WTC11 (cell line): ENCODE measurements around the gene TRAPPC10. TPM values are rescaled to one million over a fixed set of nuclear protein-coding genes. Genes with fewer than 3 reads are reported as not detected.

Source experiments
- ATAC-seq: fragments of 200-7000 bp; cut with Tn5 transposase; 2 replicates; pipeline ENCODE4 v1.10.0; 2021; ENCODE audit warnings: mild to moderate bottlenecking, moderate library complexity
- CTCF ChIA-PET: fragments of 300-600 bp; sonication (Branson Sonifier 250); formaldehyde crosslinking; loops from one replicate; lab custom pipeline; 2021; ENCODE audit warnings: antibody characterized with exemption; lab: Charles Lee
- POLR2A ChIA-PET: fragments of 350-600 bp; sonication (Branson Sonifier 250); formaldehyde crosslinking; loops from one replicate; lab custom pipeline; 2021; ENCODE audit warnings: antibody characterized with exemption; lab: Charles Lee
- DNase-seq: peaks from one replicate; pipeline ENCODE4 v3.0.0; 2021; ENCODE audit warnings: low spot score
- H3K27ac Mint-ChIP-seq: 2 replicates; pipeline ENCODE4 v1.8.0; 2021; ENCODE audit warnings: mixed read lengths
- H3K27me3 Mint-ChIP-seq: 2 replicates; pipeline ENCODE4 v1.8.0; 2021; ENCODE audit warnings: low read depth, mild to moderate bottlenecking, moderate library complexity, mixed read lengths
- H3K36me3 Mint-ChIP-seq: 2 replicates; pipeline ENCODE4 v1.8.0; 2021; ENCODE audit warnings: mixed read lengths
- H3K4me1 Mint-ChIP-seq: 2 replicates; pipeline ENCODE4 v1.8.0; 2022; ENCODE audit warnings: mixed read lengths
- H3K4me3 Mint-ChIP-seq: 2 replicates; pipeline ENCODE4 v1.8.0; 2021; ENCODE audit warnings: mild to moderate bottlenecking, moderate library complexity, mixed read lengths
- H3K9me3 Mint-ChIP-seq: 2 replicates; pipeline ENCODE4 v1.8.0; 2021; ENCODE audit warnings: mixed read lengths
- JAZF1 ChIP-seq: fragments of 250-450 bp; sonication (Bioruptor Pico); IDR thresholded peaks from 2 replicates; pipeline ENCODE4 v1.9.0; 2021; ENCODE audit warnings: moderate library complexity, mild to moderate bottlenecking, inconsistent platforms
- NR1H2 ChIP-seq: sonication (generic); formaldehyde crosslinking; IDR thresholded peaks from 2 replicates; pipeline ENCODE4 v1.9.0; 2021; ENCODE audit warnings: mild to moderate bottlenecking, moderate library complexity, missing genetic modification reagents
- RORB ChIP-seq: fragments of 250-450 bp; sonication (Bioruptor Pico); IDR thresholded peaks from 2 replicates; pipeline ENCODE4 v1.9.0; 2021; ENCODE audit warnings: mild to moderate bottlenecking
- SMAD4 ChIP-seq: sonication (generic); formaldehyde crosslinking; IDR thresholded peaks from 2 replicates; pipeline ENCODE4 v1.8.0; 2022; ENCODE audit warnings: mild to moderate bottlenecking, missing genetic modification reagents
- TEAD1 ChIP-seq: sonication (generic); formaldehyde crosslinking; IDR thresholded peaks from 2 replicates; pipeline ENCODE4 v1.8.0; 2022; ENCODE audit warnings: mild to moderate bottlenecking, missing genetic modification reagents
- ZNF121 ChIP-seq: sonication (generic); formaldehyde crosslinking; IDR thresholded peaks from 2 replicates; pipeline ENCODE4 v1.8.0; 2023; ENCODE audit warnings: missing genetic modification reagents
- ZNF263 ChIP-seq: sonication (generic); formaldehyde crosslinking; IDR thresholded peaks from 2 replicates; pipeline ENCODE4 v1.8.1; 2022; ENCODE audit warnings: low read depth, mild to moderate bottlenecking, moderate library complexity, missing genetic modification reagents
- ZNF317 ChIP-seq: sonication (generic); formaldehyde crosslinking; IDR thresholded peaks from 2 replicates; pipeline ENCODE4 v1.8.1; 2023; ENCODE audit warnings: low read depth, mild to moderate bottlenecking, moderate library complexity, missing genetic modification reagents, borderline replicate concordance
- total RNA-seq: library from RNA; stranded (reverse); gene quantifications from 3 replicates; pipeline ENCODE4 v1.2.3, GENCODE V29; 2021
- TF ChIP-seq, protein P1 (sequence below): sonication (generic); formaldehyde crosslinking; IDR thresholded peaks from 2 replicates; pipeline ENCODE4 v1.8.0; 2023; ENCODE audit warnings: missing genetic modification reagents, mild to moderate bottlenecking, borderline replicate concordance
- TF ChIP-seq, protein P2 (sequence below): sonication (generic); formaldehyde crosslinking; IDR thresholded peaks from 2 replicates; pipeline ENCODE4 v1.8.1; 2023; ENCODE audit warnings: mild to moderate bottlenecking, missing genetic modification reagents
- TF ChIP-seq, protein P3 (sequence below): sonication (generic); formaldehyde crosslinking; conservative IDR thresholded peaks from 2 replicates; pipeline ENCODE4 v1.8.1; 2022; ENCODE audit warnings: mild to moderate bottlenecking, missing genetic modification reagents
- TF ChIP-seq, protein P4 (sequence below): sonication (generic); formaldehyde crosslinking; IDR thresholded peaks from 2 replicates; pipeline ENCODE4 v1.8.0; 2022; ENCODE audit warnings: missing genetic modification reagents
- TF ChIP-seq, protein P5 (sequence below): fragments of 250-450 bp; sonication (Bioruptor Pico); IDR thresholded peaks from 2 replicates; pipeline ENCODE4 v1.9.0; 2021; ENCODE audit warnings: mild to moderate bottlenecking
- TF ChIP-seq, protein P6 (sequence below): fragments of 250-450 bp; sonication (Bioruptor Pico); conservative IDR thresholded peaks from 2 replicates; pipeline ENCODE4 v1.9.0; 2021; ENCODE audit warnings: mild to moderate bottlenecking
- TF ChIP-seq, protein P7 (sequence below): fragments of 250-450 bp; sonication (Bioruptor Pico); IDR thresholded peaks from 2 replicates; pipeline ENCODE4 v1.9.0; 2021; ENCODE audit warnings: mild to moderate bottlenecking, borderline replicate concordance
- TF ChIP-seq, protein P8 (sequence below): sonication (generic); formaldehyde crosslinking; IDR thresholded peaks from 2 replicates; pipeline ENCODE4 v1.8.1; 2022; ENCODE audit warnings: low read depth, missing genetic modification reagents, borderline replicate concordance

Gene TRAPPC10
- total RNA-seq, 1 experiment from 2014 or later: 34.5 TPM

DNA sequence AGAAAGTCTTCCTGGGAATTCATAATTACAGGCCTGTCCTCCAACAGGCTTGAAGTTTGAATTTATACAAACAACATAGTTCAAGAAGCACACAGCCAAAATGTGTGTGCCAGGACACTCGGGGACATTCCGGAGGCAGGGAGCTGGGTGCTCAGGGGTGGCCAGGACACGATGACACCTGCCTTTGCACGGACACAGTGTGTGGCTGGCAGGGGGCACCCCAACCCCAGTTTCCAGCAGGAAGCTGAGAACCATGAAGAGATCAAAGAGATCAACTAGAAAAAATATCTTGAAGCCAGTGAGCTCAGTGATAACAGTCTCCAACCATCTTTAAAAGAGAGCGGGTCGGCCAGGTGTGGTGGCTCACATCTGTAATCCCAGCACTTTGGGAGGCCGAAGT lies 32.5 kb upstream of the TRAPPC10 start (continued):
- TF ChIP-seq NR1H2: no peak

DNA sequence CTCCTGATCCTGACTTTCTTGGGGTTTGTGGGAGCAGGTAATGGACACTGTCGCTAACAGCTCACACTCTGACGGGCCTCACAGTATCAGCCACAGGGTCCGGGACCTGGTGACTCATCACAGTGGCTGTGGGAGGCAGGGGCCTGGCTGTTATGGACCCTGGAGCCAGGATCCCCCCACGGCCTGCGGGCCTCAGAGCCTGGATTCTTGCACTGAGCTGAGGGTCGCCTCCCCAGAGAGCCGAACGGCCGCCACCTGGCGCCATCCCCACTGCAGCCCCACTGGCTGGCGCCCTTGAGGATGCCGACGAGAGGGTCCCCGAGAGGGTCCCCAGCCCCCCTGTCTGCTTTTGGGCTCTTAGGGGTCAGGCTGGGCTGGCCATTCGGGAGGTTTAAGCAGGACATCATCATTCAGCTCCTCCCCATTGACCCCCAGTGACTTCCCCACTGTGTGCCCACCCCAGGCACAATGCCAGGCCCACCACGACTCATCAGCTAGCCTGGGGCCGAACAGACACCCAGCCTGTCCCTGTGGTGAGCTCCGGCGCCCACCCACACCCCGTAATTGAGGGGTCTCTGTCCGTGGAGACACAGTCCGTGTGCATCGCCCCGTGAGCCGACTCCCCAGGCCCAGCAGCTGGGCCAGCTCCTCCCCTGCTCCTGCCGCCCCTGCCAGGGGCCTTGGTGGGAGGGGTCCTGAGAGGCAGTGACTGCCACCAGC lies 30.8 kb upstream of the TRAPPC10 start:
- ChIA-PET POLR2A (no interaction called here), CTCF (interaction anchor here (0.9 to 1.4 kb wide), 4 partner anchors 40 to 252 kb away, joined by 3 to 5 read pairs (median 3); no protein-coding TSS in a partner anchor)
- H3K36me3 Mint-ChIP-seq: no peaks in the 10 kb centered on the region
- TF ChIP-seq, protein P1, sequence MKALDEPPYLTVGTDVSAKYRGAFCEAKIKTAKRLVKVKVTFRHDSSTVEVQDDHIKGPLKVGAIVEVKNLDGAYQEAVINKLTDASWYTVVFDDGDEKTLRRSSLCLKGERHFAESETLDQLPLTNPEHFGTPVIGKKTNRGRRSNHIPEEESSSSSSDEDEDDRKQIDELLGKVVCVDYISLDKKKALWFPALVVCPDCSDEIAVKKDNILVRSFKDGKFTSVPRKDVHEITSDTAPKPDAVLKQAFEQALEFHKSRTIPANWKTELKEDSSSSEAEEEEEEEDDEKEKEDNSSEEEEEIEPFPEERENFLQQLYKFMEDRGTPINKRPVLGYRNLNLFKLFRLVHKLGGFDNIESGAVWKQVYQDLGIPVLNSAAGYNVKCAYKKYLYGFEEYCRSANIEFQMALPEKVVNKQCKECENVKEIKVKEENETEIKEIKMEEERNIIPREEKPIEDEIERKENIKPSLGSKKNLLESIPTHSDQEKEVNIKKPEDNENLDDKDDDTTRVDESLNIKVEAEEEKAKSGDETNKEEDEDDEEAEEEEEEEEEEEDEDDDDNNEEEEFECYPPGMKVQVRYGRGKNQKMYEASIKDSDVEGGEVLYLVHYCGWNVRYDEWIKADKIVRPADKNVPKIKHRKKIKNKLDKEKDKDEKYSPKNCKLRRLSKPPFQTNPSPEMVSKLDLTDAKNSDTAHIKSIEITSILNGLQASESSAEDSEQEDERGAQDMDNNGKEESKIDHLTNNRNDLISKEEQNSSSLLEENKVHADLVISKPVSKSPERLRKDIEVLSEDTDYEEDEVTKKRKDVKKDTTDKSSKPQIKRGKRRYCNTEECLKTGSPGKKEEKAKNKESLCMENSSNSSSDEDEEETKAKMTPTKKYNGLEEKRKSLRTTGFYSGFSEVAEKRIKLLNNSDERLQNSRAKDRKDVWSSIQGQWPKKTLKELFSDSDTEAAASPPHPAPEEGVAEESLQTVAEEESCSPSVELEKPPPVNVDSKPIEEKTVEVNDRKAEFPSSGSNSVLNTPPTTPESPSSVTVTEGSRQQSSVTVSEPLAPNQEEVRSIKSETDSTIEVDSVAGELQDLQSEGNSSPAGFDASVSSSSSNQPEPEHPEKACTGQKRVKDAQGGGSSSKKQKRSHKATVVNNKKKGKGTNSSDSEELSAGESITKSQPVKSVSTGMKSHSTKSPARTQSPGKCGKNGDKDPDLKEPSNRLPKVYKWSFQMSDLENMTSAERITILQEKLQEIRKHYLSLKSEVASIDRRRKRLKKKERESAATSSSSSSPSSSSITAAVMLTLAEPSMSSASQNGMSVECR (CRISPR knock-in tag): no peak
- TF ChIP-seq, protein P2, sequence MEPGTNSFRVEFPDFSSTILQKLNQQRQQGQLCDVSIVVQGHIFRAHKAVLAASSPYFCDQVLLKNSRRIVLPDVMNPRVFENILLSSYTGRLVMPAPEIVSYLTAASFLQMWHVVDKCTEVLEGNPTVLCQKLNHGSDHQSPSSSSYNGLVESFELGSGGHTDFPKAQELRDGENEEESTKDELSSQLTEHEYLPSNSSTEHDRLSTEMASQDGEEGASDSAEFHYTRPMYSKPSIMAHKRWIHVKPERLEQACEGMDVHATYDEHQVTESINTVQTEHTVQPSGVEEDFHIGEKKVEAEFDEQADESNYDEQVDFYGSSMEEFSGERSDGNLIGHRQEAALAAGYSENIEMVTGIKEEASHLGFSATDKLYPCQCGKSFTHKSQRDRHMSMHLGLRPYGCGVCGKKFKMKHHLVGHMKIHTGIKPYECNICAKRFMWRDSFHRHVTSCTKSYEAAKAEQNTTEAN (CRISPR knock-in tag): no peak
- TF ChIP-seq ZNF317: no peak
- TF ChIP-seq, protein P3, sequence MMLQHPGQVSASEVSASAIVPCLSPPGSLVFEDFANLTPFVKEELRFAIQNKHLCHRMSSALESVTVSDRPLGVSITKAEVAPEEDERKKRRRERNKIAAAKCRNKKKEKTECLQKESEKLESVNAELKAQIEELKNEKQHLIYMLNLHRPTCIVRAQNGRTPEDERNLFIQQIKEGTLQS (CRISPR knock-in tag): no peak
- TF ChIP-seq ZNF121 (CRISPR knock-in tag): no peak
- no peak for TF ChIP-seq RORB (CRISPR knock-in tag)
- no peak for TF ChIP-seq SMAD4 (CRISPR knock-in tag)
- TF ChIP-seq JAZF1: no peak
- TF ChIP-seq TEAD1 (CRISPR knock-in tag): no peak
- no peak for TF ChIP-seq ZNF263 (CRISPR knock-in tag)
- TF ChIP-seq, protein P4, sequence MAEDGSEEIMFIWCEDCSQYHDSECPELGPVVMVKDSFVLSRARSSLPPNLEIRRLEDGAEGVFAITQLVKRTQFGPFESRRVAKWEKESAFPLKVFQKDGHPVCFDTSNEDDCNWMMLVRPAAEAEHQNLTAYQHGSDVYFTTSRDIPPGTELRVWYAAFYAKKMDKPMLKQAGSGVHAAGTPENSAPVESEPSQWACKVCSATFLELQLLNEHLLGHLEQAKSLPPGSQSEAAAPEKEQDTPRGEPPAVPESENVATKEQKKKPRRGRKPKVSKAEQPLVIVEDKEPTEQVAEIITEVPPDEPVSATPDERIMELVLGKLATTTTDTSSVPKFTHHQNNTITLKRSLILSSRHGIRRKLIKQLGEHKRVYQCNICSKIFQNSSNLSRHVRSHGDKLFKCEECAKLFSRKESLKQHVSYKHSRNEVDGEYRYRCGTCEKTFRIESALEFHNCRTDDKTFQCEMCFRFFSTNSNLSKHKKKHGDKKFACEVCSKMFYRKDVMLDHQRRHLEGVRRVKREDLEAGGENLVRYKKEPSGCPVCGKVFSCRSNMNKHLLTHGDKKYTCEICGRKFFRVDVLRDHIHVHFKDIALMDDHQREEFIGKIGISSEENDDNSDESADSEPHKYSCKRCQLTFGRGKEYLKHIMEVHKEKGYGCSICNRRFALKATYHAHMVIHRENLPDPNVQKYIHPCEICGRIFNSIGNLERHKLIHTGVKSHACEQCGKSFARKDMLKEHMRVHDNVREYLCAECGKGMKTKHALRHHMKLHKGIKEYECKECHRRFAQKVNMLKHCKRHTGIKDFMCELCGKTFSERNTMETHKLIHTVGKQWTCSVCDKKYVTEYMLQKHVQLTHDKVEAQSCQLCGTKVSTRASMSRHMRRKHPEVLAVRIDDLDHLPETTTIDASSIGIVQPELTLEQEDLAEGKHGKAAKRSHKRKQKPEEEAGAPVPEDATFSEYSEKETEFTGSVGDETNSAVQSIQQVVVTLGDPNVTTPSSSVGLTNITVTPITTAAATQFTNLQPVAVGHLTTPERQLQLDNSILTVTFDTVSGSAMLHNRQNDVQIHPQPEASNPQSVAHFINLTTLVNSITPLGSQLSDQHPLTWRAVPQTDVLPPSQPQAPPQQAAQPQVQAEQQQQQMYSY: no peak
- TF ChIP-seq, protein P5, sequence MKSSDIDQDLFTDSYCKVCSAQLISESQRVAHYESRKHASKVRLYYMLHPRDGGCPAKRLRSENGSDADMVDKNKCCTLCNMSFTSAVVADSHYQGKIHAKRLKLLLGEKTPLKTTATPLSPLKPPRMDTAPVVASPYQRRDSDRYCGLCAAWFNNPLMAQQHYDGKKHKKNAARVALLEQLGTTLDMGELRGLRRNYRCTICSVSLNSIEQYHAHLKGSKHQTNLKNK (CRISPR knock-in tag): no peak
- TF ChIP-seq, protein P6, sequence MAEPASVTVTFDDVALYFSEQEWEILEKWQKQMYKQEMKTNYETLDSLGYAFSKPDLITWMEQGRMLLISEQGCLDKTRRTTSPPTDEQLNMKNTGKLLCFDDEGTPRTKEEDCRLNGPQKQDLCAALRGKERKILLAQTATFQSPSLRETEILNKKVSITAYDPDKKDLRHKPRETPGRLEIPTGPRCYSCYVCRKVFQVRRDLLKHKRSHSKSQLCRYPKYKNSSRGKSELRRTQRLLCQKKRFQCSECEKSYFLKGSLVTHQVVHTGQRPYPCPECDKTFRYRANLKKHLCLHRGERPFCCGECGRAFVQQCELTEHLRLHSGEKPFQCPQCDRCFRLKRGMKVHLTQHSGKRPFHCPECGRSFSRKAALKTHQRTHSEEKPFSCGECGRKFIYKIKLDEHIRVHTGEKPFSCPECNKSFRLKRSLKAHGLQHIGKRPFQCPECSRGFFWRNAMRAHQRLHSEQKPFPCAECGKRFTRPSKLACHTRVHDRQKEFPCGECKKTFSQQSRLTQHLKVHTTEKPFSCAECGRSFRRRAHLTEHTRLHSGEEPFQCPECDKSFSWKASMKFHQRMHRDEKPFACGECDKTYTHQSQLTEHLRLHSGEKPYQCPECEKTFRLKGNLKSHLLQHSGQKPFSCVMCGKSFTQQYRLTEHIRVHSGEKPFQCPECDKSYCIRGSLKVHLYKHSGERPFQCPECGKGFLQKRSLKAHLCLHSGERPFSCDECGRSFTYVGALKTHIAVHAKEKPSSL (CRISPR knock-in tag): no peak
- TF ChIP-seq, protein P7, sequence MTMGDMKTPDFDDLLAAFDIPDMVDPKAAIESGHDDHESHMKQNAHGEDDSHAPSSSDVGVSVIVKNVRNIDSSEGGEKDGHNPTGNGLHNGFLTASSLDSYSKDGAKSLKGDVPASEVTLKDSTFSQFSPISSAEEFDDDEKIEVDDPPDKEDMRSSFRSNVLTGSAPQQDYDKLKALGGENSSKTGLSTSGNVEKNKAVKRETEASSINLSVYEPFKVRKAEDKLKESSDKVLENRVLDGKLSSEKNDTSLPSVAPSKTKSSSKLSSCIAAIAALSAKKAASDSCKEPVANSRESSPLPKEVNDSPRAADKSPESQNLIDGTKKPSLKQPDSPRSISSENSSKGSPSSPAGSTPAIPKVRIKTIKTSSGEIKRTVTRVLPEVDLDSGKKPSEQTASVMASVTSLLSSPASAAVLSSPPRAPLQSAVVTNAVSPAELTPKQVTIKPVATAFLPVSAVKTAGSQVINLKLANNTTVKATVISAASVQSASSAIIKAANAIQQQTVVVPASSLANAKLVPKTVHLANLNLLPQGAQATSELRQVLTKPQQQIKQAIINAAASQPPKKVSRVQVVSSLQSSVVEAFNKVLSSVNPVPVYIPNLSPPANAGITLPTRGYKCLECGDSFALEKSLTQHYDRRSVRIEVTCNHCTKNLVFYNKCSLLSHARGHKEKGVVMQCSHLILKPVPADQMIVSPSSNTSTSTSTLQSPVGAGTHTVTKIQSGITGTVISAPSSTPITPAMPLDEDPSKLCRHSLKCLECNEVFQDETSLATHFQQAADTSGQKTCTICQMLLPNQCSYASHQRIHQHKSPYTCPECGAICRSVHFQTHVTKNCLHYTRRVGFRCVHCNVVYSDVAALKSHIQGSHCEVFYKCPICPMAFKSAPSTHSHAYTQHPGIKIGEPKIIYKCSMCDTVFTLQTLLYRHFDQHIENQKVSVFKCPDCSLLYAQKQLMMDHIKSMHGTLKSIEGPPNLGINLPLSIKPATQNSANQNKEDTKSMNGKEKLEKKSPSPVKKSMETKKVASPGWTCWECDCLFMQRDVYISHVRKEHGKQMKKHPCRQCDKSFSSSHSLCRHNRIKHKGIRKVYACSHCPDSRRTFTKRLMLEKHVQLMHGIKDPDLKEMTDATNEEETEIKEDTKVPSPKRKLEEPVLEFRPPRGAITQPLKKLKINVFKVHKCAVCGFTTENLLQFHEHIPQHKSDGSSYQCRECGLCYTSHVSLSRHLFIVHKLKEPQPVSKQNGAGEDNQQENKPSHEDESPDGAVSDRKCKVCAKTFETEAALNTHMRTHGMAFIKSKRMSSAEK: no peak
- TF ChIP-seq, protein P8, sequence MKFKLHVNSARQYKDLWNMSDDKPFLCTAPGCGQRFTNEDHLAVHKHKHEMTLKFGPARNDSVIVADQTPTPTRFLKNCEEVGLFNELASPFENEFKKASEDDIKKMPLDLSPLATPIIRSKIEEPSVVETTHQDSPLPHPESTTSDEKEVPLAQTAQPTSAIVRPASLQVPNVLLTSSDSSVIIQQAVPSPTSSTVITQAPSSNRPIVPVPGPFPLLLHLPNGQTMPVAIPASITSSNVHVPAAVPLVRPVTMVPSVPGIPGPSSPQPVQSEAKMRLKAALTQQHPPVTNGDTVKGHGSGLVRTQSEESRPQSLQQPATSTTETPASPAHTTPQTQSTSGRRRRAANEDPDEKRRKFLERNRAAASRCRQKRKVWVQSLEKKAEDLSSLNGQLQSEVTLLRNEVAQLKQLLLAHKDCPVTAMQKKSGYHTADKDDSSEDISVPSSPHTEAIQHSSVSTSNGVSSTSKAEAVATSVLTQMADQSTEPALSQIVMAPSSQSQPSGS (CRISPR knock-in tag): no peak

More for the DNA sequence above, 30.8 kb upstream of the TRAPPC10 start:
- Mint-ChIP-seq H3K4me1 (peaks cover 20% of the 10 kb centered on the region), H3K9me3 (no peaks in the 10 kb centered on the region), H3K27me3 (no peaks in the 10 kb centered on the region), H3K27ac (peak overlapping the region; percentile 14), H3K4me3 (no peak overlapping the region; the same call in 1 of the 2 replicates)
- ATAC-seq (no peak), DNase-seq (no peak)
